Stimulated activated CD8-positive, alpha-beta memory T cell treated with anti-CD3 and anti-CD28 coated beads, Interleukin-15, amount 100 ng/mL, for 24 hours (primary cell): Measurements from ENCODE around the gene C10orf67.
"Not testable (repeated sequence)": the region's sequence is repeated elsewhere in the genome, so short reads cannot be mapped to it uniquely, and the experiment has no call there.

Experiments
- DNase-seq: peaks from one replicate; pipeline ENCODE4 v3.0.0-alpha.2; 2020; ENCODE audit warnings: low read depth

Gene C10orf67

GRCh38 chr10:23263441-23264164 lies 81.0 kb downstream of the C10orf67 start:
- DNase-seq: no peak

- DNase-seq: no peak
Observed at GRCh38 chr10:23262928-23263327, 81.7 kb downstream of the C10orf67 start.

GRCh38 chr10:23258516-23258915 lies 86.1 kb downstream of the C10orf67 start:
- no peak for DNase-seq

GRCh38 chr10:23253780-23254179 lies 90.8 kb downstream of the C10orf67 start:
- no peak for DNase-seq

- not testable (repeated sequence) for DNase-seq
Observed at GRCh38 chr10:23252859-23253258, 91.7 kb downstream of the C10orf67 start.

GRCh38 chr10:23241779-23242178 lies 102.8 kb downstream of the C10orf67 start:
- DNase-seq: not testable (repeated sequence)

GRCh38 chr10:23238015-23238414 lies 106.6 kb downstream of the C10orf67 start:
- no peak for DNase-seq

GRCh38 chr10:23230582-23230981 lies 114.0 kb downstream of the C10orf67 start:
- DNase-seq: no peak

- DNase-seq: no peak
Observed at GRCh38 chr10:23217471-23217870, 127.1 kb downstream of the C10orf67 start.

GRCh38 chr10:23205972-23206642 lies 138.5 kb downstream of the C10orf67 start:
- no peak for DNase-seq

GRCh38 chr10:23204773-23205172 lies 139.8 kb downstream of the C10orf67 start:
- DNase-seq: no peak

- no peak for DNase-seq
Observed at GRCh38 chr10:23203369-23204325, 140.9 kb downstream of the C10orf67 start.

- no peak for DNase-seq
Observed at GRCh38 chr10:23202779-23203178, 141.8 kb downstream of the C10orf67 start.

GRCh38 chr10:23201837-23202236 lies 142.8 kb downstream of the C10orf67 start:
- no peak for DNase-seq

GRCh38 chr10:23200997-23201652 lies 143.5 kb downstream of the C10orf67 start:
- no peak for DNase-seq

- no peak for DNase-seq
Observed at GRCh38 chr10:23200586-23200985, 144.0 kb downstream of the C10orf67 start.

GRCh38 chr10:23199768-23200511 lies 144.7 kb downstream of the C10orf67 start:
- DNase-seq: no peak

- no peak for DNase-seq
Observed at GRCh38 chr10:23198940-23199767, 145.4 kb downstream of the C10orf67 start.

- no peak for DNase-seq
Observed at GRCh38 chr10:23198610-23198939, 146.0 kb downstream of the C10orf67 start.

GRCh38 chr10:23197416-23197861 lies 147.2 kb downstream of the C10orf67 start:
- no peak for DNase-seq
